Transverse colon (tissue), 4 donors: ENCODE results near the gene ECHDC1. TPM values are rescaled to one million over a fixed set of nuclear protein-coding genes. Genes with fewer than 3 reads are reported as not detected.
A peak's percentile ranks its signal among the peaks of the same experiment; 100 is the strongest.

Source experiments
- DNase-seq: peaks from one replicate; pipeline ENCODE4 v3.0.0-alpha.2; 2019
- H3K27ac ChIP-seq, 4 donors: fragments of 200-600 bp; sonication (generic); 2 replicates each; pipeline ENCODE4 v1.5.1; 2016 to 2018; ENCODE audit warnings: inconsistent platforms in 4 of 4
- H3K27me3 ChIP-seq: fragments of 200-600 bp; sonication (generic); 2 replicates; pipeline ENCODE4 v1.5.1; 2017; ENCODE audit warnings: inconsistent platforms
- H3K36me3 ChIP-seq, 4 donors: fragments of 200-600 bp; sonication (generic); 2 replicates each; pipeline ENCODE4 v1.5.1; 2017 to 2019; ENCODE audit warnings: inconsistent platforms in 4 of 4
- H3K4me1 ChIP-seq, 4 donors: fragments of 200-600 bp; sonication (generic); 2 replicates each; pipeline ENCODE4 v1.5.1; 2017 to 2020; ENCODE audit warnings: inconsistent platforms in 4 of 4
- H3K4me3 ChIP-seq, 4 donors: fragments of 200-600 bp; sonication (generic); 1 replicate in 1 of 4; 2 replicates in 3 of 4; pipeline versions ENCODE4 v1.5.1 to v1.6.1; 2017 to 2019; ENCODE audit warnings: inconsistent platforms in 4 of 4
- H3K9me3 ChIP-seq, 2 donors: fragments of 200-600 bp; sonication (generic); 2 replicates each; pipeline ENCODE4 v1.5.1; 2017 to 2019; ENCODE audit warnings: inconsistent platforms in 2 of 2
- CTCF ChIP-seq, 5 experiments: fragments of 200-600 bp in 3 of 5; fragments of 450-650 bp in 2 of 5; sonication (generic) in 3 of 5; IDR thresholded peaks; 1 replicate in 2 of 5; 2 replicates in 3 of 5; pipeline ENCODE4 v1.5.1; 2016 to 2017; ENCODE audit warnings: antibody characterized with exemption in 5 of 5, inconsistent platforms in 3 of 5, mild to moderate bottlenecking in 2 of 5, moderate library complexity in 1 of 5
- EP300 ChIP-seq: sonication (generic); formaldehyde crosslinking; IDR thresholded peaks from one replicate; pipeline ENCODE4 v1.6.1; 2017; ENCODE audit warnings: antibody characterized with exemption, low read depth
- POLR2A ChIP-seq: fragments of 450-650 bp; IDR thresholded peaks from one replicate; pipeline ENCODE4 v1.6.1; 2016; ENCODE audit warnings: antibody characterized with exemption, mild to moderate bottlenecking, moderate library complexity
- POLR2AphosphoS5 ChIP-seq, 3 donors: sonication (generic); formaldehyde crosslinking; IDR thresholded peaks; one replicate each; pipeline ENCODE4 v1.6.1; 2016; ENCODE audit warnings: antibody characterized with exemption in 3 of 3
- WGBS, 2 donors: methylation state at CpG; one replicate each; pipeline ENCODE4 v1.1.5; 2018; ENCODE audit warnings: low coverage in 1 of 2; 5-methylcytosine and 5-hydroxymethylcytosine counted together
- in situ Hi-C, 4 donors: fragments of 200-750 bp; cut with MboI; loops; one replicate each; pipeline versions ENCODE4 v1.15.0 to v1.15.1; 2017; ENCODE audit warnings: low sequenced_read_pairs in 3 of 4, low pct_ligation_motif_present in 1 of 4, low pct_unique_long_range_greater_than_20kb in 1 of 4
- intact Hi-C: fragments of 100-400 bp; cut with DNase I; formaldehyde crosslinking; loops from one replicate; pipeline ENCODE4 v1.15.1; 2023; ENCODE audit warnings: low total_unique reads
- total RNA-seq, 4 donors: library from RNA; depleted of rRNA; stranded (reverse); fragments of >200 nt; gene quantifications; one replicate each; pipeline ENCODE4 v1.1.0, GENCODE V29; 2016

The ECHDC1 gene
- total RNA-seq, 4 donors from 2014 or later, result 13.1 to 77.8 (median 59.6) TPM

DNA sequence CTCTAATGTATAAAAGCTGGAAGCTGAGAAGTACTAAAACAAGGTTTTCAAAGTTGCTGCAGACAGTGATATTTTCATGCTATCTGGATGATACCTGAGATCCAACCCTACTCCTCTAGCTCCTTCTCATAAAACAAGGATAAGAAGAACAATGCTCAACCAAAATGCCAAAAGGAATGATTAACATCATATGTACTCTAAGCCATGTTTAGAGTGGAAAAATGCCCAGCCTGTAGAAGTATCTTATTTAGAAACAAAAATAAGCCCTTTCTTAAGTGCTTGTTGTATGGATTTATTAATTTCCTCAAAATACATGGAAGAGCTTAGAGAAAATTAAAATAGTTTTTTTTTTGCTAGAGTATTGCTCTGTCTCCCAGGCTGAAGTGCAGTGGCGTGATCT lies 23.7 kb downstream of the ECHDC1 start:
- H3K36me3 ChIP-seq, result peaks cover 0 to 10% (median 0%) of the 10 kb centered on the region in 4 donors
- no peak overlapping the region for H3K27ac ChIP-seq
- no peaks in the 10 kb centered on the region for H3K9me3 ChIP-seq
- no peaks in the 10 kb centered on the region for H3K4me1 ChIP-seq
- TF ChIP-seq POLR2AphosphoS5 (IDR thresholded peaks at IDR 0.05), result no peak
- TF ChIP-seq POLR2A, result no peak
- TF ChIP-seq CTCF (IDR thresholded peaks at IDR 0.05), result no peak
- TF ChIP-seq EP300, result no peak
- no peak for DNase-seq
- in situ Hi-C loops, result loop anchor here in 2 of 4 donors (10.0 to 25.0 kb wide), 2 partner anchors 93 to 95 kb away; no protein-coding TSS in a partner anchor
- 71 to 96% methylated on average over 1 of the region's 1 CpG for WGBS, 2 donors
- no peaks in the 10 kb centered on the region for H3K27me3 ChIP-seq
- intact Hi-C loops, result no loop called here
- no peak overlapping the region for H3K4me3 ChIP-seq

- in situ Hi-C loops, result loop anchor here in 2 of 4 donors (10.0 to 25.0 kb wide), 2 partner anchors 95 to 97 kb away; no protein-coding TSS in a partner anchor
- peaks cover 0 to 25% (median 4%) of the 10 kb centered on the region in 4 donors for H3K36me3 ChIP-seq
- DNase-seq, result no peak
- intact Hi-C loops, result no loop called here
- H3K4me3 ChIP-seq, result no peak overlapping the region
- TF ChIP-seq CTCF (IDR thresholded peaks at IDR 0.05) (no peak), EP300 (no peak), POLR2A (no peak), POLR2AphosphoS5 (IDR thresholded peaks at IDR 0.05) (no peak)
- WGBS, 2 donors, result 71 to 78% methylated on average over 6 of the region's 6 CpGs
- no peak overlapping the region for H3K27ac ChIP-seq
- H3K4me1 ChIP-seq, result no peaks in the 10 kb centered on the region
- no peaks in the 10 kb centered on the region for H3K27me3 ChIP-seq
- H3K9me3 ChIP-seq, result no peaks in the 10 kb centered on the region
Measured at GRCh38 chr6:127317388-127318128, 25.9 kb downstream of the ECHDC1 start.

- no peak for TF ChIP-seq CTCF (IDR thresholded peaks at IDR 0.05)
- no peak for TF ChIP-seq POLR2AphosphoS5 (IDR thresholded peaks at IDR 0.05)
- TF ChIP-seq EP300, result no peak
- TF ChIP-seq POLR2A, result no peak
- Histone ChIP-seq H3K4me1 (peaks cover 0 to 32% (median 12%) of the 10 kb centered on the region in 4 donors), H3K9me3 (peaks cover 0 to 4% of the 10 kb centered on the region in 2 donors), H3K27me3 (no peaks in the 10 kb centered on the region), H3K27ac (no peak overlapping the region), H3K36me3 (peaks cover 0 to 11% (median 0%) of the 10 kb centered on the region in 4 donors), H3K4me3 (no peak overlapping the region)
- WGBS, 2 donors, result 89 to 100% methylated on average over 1 of the region's 1 CpG
- in situ Hi-C loops, result loop anchor here in 1 of 4 donors (10.0 to 25.0 kb wide), 2 partner anchors 107 to 239 kb away; no protein-coding TSS in a partner anchor
- intact Hi-C loops, result no loop called here
- no peak for DNase-seq
Measured at GRCh38 chr6:127305741-127306140, 37.7 kb downstream of the ECHDC1 start.

DNA sequence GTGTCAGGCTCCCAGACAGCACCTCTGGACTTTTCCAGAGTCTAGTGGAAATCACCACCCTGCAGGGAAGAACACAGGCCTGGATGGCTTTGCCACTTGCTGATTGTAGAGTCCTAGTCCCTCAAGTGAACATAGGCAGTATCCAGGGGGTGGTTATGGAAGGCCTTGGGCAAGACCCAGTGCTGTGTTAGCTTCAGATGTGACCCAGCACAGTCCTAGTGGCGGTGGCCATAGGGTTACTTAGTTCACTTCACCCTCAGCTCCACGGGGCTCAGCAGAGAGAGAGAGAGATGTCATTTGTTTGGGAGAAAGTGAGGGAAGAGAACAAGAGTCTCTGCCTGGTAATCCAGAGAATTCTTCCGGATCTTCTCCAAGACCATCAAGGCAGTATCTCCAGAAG lies 39.5 kb downstream of the ECHDC1 start:
- H3K36me3 ChIP-seq, result peaks cover 0 to 15% (median 0%) of the 10 kb centered on the region in 4 donors
- WGBS, 2 donors, result 94% methylated on average over 3 of the region's 3 CpGs; no CpG with 5 or more reads in 1 of the 2 donors
- TF ChIP-seq POLR2AphosphoS5 (IDR thresholded peaks at IDR 0.05) (no peak), EP300 (no peak), CTCF (IDR thresholded peaks at IDR 0.05) (no peak), POLR2A (no peak)
- H3K4me1 ChIP-seq, result peaks cover 0 to 40% (median 12%) of the 10 kb centered on the region in 4 donors
- in situ Hi-C loops, result loop anchor here in 1 of 4 donors (10.0 to 25.0 kb wide), 2 partner anchors 108 to 241 kb away; no protein-coding TSS in a partner anchor
- intact Hi-C loops, result loop anchor here (5.0 kb wide), 2 partner anchors 218 to 233 kb away; no protein-coding TSS in a partner anchor
- peak overlapping the region in 3 of 4 donors; percentile 34 to 65 (median 65) for H3K27ac ChIP-seq
- no peak overlapping the region for H3K4me3 ChIP-seq
- DNase-seq, result no peak
- H3K9me3 ChIP-seq, result peaks cover 0 to 4% of the 10 kb centered on the region in 2 donors
- no peaks in the 10 kb centered on the region for H3K27me3 ChIP-seq
